GM12878 (cell line): ENCODE measurements around the gene ABCB8. TPM values are rescaled to one million over a fixed set of nuclear protein-coding genes. Genes with fewer than 3 reads are reported as not detected.

ENCODE experiments used
- ATAC-seq: fragments of 200-7000 bp; cut with Tn5 transposase; 3 replicates; pipeline ENCODE4 v1.9.1; 2020; ENCODE audit warnings: mild to moderate bottlenecking, moderate library complexity
- BruUV-seq: library from RNA; stranded (reverse); fragments of 400-500 nt; replicated peaks from 2 replicates; lab custom pipeline; 2021; lab: Mats Ljungman, UMichigan
- CTCF ChIA-PET: fragments of 300-600 bp; sonication (Branson Sonifier 250); formaldehyde crosslinking; extraction: SDS; loops from one replicate; lab custom pipeline; 2021; ENCODE audit warnings: inconsistent platforms; lab: Yijun Ruan, JAX
- POLR2A ChIA-PET: fragments of 350-600 bp; formaldehyde crosslinking; extraction: SDS; loops from one replicate; lab custom pipeline; 2021; ENCODE audit warnings: inconsistent platforms; lab: Charles Lee
- RAD21 ChIA-PET: fragments of 300-600 bp; sonication (Branson Sonifier 250); formaldehyde crosslinking; loops from one replicate; lab custom pipeline; 2023; ENCODE audit warnings: antibody characterized with exemption; ENCODE audit not compliant: unreplicated experiment; lab: Charles Lee
- SMC1A ChIA-PET: fragments of 300-600 bp; sonication (Branson Sonifier 250); formaldehyde crosslinking; loops from one replicate; lab custom pipeline; 2023; ENCODE audit not compliant: unreplicated experiment, uncharacterized antibody; lab: Charles Lee
- DNase-seq: peaks from one replicate; pipeline ENCODE4 v3.0.0-alpha.2; 2011; ENCODE audit warnings: low read depth, low spot score
- FAIRE-seq: peaks from 3 replicates; lab custom pipeline; 2011; peaks lifted over from hg19 to GRCh38; lab: Jason Lieb, UNC
- H2AFZ ChIP-seq: 2 replicates; pipeline ENCODE4 v1.6.0; 2011; ENCODE audit warnings: low read depth, low read length, control low read depth; ENCODE audit not compliant: control insufficient read depth
- H3K27ac ChIP-seq: 2 replicates; pipeline ENCODE4 v1.5.1; 2011; ENCODE audit warnings: control low read depth; ENCODE audit not compliant: control insufficient read depth, insufficient read depth
- H3K27me3 ChIP-seq, 2 experiments: replicated peaks in 1 of 2; 2 replicates each; pipeline versions ENCODE4 v1.6.0 to v1.6.1; 2011; ENCODE audit warnings: low read length in 1 of 2; ENCODE audit not compliant: control insufficient read depth in 2 of 2, insufficient read depth in 2 of 2
- H3K36me3 ChIP-seq, 2 experiments: 2 replicates each; pipeline ENCODE4 v1.5.1; 2011; ENCODE audit warnings: low read length in 1 of 2; ENCODE audit not compliant: control insufficient read depth in 2 of 2, insufficient read depth in 2 of 2
- H3K4me1 ChIP-seq: 2 replicates; pipeline ENCODE4 v1.6.1; 2011; ENCODE audit warnings: mild to moderate bottlenecking, low read length, moderate library complexity, mixed read lengths; ENCODE audit not compliant: control insufficient read depth, insufficient read depth
- H3K4me2 ChIP-seq: 2 replicates; pipeline ENCODE4 v1.6.0; 2011; ENCODE audit warnings: control low read depth; ENCODE audit not compliant: control insufficient read depth, insufficient read depth
- H3K4me3 ChIP-seq: fragments of 200-600 bp; sonication (generic); 2 replicates; pipeline ENCODE4 v1.5.1; 2016
- H3K79me2 ChIP-seq: 2 replicates; pipeline ENCODE4 v1.6.0; 2011; ENCODE audit warnings: low read length; ENCODE audit not compliant: control insufficient read depth, insufficient read depth
- H3K9ac ChIP-seq: 2 replicates; pipeline ENCODE4 v1.8.0; 2011; ENCODE audit warnings: low read length, control low read depth, mixed read lengths; ENCODE audit not compliant: control insufficient read depth, insufficient read depth
- H3K9me3 ChIP-seq: replicated peaks from 3 replicates; pipeline ENCODE4 v1.5.1; 2011; ENCODE audit warnings: mild to moderate bottlenecking, low read length; ENCODE audit not compliant: control insufficient read depth, insufficient read depth
- H4K20me1 ChIP-seq: 2 replicates; pipeline ENCODE4 v1.6.0; 2011; ENCODE audit not compliant: control insufficient read depth, insufficient read depth
- CHD1 ChIP-seq: IDR thresholded peaks from 2 replicates; pipeline ENCODE4 v1.6.1; 2012; ENCODE audit warnings: low read depth, low read length, improper control_type of control experiment
- WGBS: methylation state at CpG from one replicate; pipeline ENCODE4 v1.1.6; 2016; ENCODE audit warnings: low lambda C conversion rate; ENCODE audit not compliant: insufficient replicate concordance, insufficient coverage; ENCODE audit errors: missing lambda C conversion rate; 5-methylcytosine and 5-hydroxymethylcytosine counted together
- in situ Hi-C: fragments of 300-500 bp; cut with MboI; formaldehyde crosslinking; loops from 9 replicates; pipeline ENCODE4 v1.14.3; 2018; ENCODE audit warnings: mixed read lengths
- intact Hi-C: fragments of 100-400 bp; cut with micrococcal nuclease; formaldehyde crosslinking; loops from one replicate; pipeline ENCODE4 v1.14.2; 2022; ENCODE audit not compliant: unreplicated experiment
- polyA plus RNA-seq, 11 experiments: library from polyadenylated mRNA; depleted of rRNA in 4 of 11; unstranded in 6 of 11; stranded (reverse) in 5 of 11; fragments of >200 nt; fragmentation: Nextera tagmentation in 4 of 11; fragmentation: Illumina TruSeq in 1 of 11; extraction: Ambion mirVana in 4 of 11; extraction: Trizol in 1 of 11; gene quantifications; 1 replicate in 1 of 11; 2 replicates in 10 of 11; pipeline versions ENCODE4 v1.2.1 to v1.2.3, GENCODE V29; 2011 to 2016; ENCODE audit warnings: inconsistent platforms in 2 of 11, missing spikeins in 2 of 11, low read depth in 1 of 11
- total RNA-seq, 4 experiments: library from RNA; depleted of rRNA in 3 of 4; stranded (reverse); fragments of >200 nt in 3 of 4; fragmentation: Illumina TruSeq in 1 of 4; extraction: Trizol in 1 of 4; gene quantifications; 2 replicates each; pipeline versions ENCODE4 v1.2.1 to v1.2.3, GENCODE V29; 2013 to 2021
- TF ChIP-seq, protein P1 (sequence below): fragments of 450-650 bp; conservative IDR thresholded peaks from 2 replicates; pipeline ENCODE4 v1.6.1; 2017; ENCODE audit warnings: mild to moderate bottlenecking, moderate library complexity
- TF ChIP-seq, protein P2 (sequence below): fragments of 450-650 bp; IDR thresholded peaks from 2 replicates; pipeline ENCODE4 v1.6.1; 2017; ENCODE audit warnings: mild to moderate bottlenecking, moderate library complexity

Gene ABCB8
- total and polyA plus RNA-seq, 10 of the 15 experiments (the other 5 are each of a cell fraction or from before 2014, with no cell fraction given), result 0.77 to 34.8 (median 18.9) TPM

DNA sequence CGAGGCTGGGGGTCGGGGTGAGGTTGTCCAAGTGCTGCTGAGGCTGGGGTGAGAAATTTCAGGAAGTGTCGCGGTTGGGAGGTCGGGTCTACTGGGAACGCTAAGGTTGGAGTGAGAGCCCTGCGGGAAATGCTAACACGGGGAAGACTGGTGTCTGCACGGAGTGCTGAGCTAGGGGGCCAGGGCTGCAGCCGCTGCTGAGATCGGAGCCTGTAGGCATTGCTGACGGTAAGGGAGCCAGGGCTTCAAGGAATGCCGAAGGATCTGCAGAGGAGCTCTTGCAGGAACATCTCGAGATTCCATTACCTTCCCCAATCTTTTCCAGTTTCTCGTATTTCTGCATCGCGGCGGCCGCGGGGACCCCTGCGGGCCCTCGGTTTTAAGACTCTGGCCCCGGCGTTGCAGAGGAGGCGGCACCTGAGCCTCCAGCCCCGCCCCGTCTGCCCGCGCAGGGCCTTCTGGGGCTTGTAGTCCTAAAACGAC, 29.3 kb downstream of the ABCB8 start, which contains the start of gene CDK5:
TSS of gene CDK5 (minus strand) at position 392 of the 483 bp plus-strand sequence. CDS start at position 343, 49 bp downstream.
- ChIA-PET SMC1A (no interaction called here), CTCF (interaction anchor here (1.0 kb wide), 1 partner anchor 29 kb away, joined by 3 read pairs; the partner anchor contains the start of gene ABCB8), POLR2A (interaction anchor here (1.3 kb wide), 1 partner anchor 28 kb away, joined by 7 read pairs; the partner anchor contains the start of gene AGAP3), RAD21 (no interaction called here)
- Histone ChIP-seq H4K20me1 (no peaks in the 10 kb centered on the region), H3K79me2 (peaks cover 21% of the 10 kb centered on the region), H3K36me3 (no peaks in the 10 kb centered on the region), H3K27me3 (no peaks in the 10 kb centered on the region), H3K27ac (peak within 1 kb of the TSS; percentile 88), H3K4me2 (peak within 1 kb of the TSS; percentile 98), H3K9me3 (no peaks in the 10 kb centered on the region), H3K4me3 (peak within 1 kb of the TSS; percentile 99), H3K4me1 (peaks cover 24% of the 10 kb centered on the region), H2AFZ (peak within 1 kb of the TSS; percentile 94), H3K9ac (peak within 1 kb of the TSS; percentile 86)
- ATAC-seq, result peak; percentile 9
- intact Hi-C loops (no loop called here), in situ Hi-C loops (no loop called here)
- FAIRE-seq, result no peak
- BruUV-seq, result no TSS peak
- under 1% methylated on average over 30 of the region's 30 CpGs for WGBS
- no peak for DNase-seq
- TF ChIP-seq, protein P1, sequence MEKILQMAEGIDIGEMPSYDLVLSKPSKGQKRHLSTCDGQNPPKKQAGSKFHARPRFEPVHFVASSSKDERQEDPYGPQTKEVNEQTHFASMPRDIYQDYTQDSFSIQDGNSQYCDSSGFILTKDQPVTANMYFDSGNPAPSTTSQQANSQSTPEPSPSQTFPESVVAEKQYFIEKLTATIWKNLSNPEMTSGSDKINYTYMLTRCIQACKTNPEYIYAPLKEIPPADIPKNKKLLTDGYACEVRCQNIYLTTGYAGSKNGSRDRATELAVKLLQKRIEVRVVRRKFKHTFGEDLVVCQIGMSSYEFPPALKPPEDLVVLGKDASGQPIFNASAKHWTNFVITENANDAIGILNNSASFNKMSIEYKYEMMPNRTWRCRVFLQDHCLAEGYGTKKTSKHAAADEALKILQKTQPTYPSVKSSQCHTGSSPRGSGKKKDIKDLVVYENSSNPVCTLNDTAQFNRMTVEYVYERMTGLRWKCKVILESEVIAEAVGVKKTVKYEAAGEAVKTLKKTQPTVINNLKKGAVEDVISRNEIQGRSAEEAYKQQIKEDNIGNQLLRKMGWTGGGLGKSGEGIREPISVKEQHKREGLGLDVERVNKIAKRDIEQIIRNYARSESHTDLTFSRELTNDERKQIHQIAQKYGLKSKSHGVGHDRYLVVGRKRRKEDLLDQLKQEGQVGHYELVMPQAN, result peak; percentile 30; the same call in 1 of the 2 replicates
- TF ChIP-seq, protein P2, sequence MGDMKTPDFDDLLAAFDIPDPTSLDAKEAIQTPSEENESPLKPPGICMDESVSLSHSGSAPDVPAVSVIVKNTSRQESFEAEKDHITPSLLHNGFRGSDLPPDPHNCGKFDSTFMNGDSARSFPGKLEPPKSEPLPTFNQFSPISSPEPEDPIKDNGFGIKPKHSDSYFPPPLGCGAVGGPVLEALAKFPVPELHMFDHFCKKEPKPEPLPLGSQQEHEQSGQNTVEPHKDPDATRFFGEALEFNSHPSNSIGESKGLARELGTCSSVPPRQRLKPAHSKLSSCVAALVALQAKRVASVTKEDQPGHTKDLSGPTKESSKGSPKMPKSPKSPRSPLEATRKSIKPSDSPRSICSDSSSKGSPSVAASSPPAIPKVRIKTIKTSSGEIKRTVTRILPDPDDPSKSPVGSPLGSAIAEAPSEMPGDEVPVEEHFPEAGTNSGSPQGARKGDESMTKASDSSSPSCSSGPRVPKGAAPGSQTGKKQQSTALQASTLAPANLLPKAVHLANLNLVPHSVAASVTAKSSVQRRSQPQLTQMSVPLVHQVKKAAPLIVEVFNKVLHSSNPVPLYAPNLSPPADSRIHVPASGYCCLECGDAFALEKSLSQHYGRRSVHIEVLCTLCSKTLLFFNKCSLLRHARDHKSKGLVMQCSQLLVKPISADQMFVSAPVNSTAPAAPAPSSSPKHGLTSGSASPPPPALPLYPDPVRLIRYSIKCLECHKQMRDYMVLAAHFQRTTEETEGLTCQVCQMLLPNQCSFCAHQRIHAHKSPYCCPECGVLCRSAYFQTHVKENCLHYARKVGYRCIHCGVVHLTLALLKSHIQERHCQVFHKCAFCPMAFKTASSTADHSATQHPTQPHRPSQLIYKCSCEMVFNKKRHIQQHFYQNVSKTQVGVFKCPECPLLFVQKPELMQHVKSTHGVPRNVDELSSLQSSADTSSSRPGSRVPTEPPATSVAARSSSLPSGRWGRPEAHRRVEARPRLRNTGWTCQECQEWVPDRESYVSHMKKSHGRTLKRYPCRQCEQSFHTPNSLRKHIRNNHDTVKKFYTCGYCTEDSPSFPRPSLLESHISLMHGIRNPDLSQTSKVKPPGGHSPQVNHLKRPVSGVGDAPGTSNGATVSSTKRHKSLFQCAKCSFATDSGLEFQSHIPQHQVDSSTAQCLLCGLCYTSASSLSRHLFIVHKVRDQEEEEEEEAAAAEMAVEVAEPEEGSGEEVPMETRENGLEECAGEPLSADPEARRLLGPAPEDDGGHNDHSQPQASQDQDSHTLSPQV, result no peak
- TF ChIP-seq CHD1, result no peak
